GM18511 (cell line): Measurements from ENCODE around the gene ISG20.

Experiments
- ATAC-seq: cut with Tn5 transposase; IDR thresholded peaks from one replicate; pipeline ENCODE4 v1.9.1; 2021; ENCODE audit warnings: mild to moderate bottlenecking, moderate library complexity; ENCODE audit not compliant: unreplicated experiment

ISG20 gene

DNA sequence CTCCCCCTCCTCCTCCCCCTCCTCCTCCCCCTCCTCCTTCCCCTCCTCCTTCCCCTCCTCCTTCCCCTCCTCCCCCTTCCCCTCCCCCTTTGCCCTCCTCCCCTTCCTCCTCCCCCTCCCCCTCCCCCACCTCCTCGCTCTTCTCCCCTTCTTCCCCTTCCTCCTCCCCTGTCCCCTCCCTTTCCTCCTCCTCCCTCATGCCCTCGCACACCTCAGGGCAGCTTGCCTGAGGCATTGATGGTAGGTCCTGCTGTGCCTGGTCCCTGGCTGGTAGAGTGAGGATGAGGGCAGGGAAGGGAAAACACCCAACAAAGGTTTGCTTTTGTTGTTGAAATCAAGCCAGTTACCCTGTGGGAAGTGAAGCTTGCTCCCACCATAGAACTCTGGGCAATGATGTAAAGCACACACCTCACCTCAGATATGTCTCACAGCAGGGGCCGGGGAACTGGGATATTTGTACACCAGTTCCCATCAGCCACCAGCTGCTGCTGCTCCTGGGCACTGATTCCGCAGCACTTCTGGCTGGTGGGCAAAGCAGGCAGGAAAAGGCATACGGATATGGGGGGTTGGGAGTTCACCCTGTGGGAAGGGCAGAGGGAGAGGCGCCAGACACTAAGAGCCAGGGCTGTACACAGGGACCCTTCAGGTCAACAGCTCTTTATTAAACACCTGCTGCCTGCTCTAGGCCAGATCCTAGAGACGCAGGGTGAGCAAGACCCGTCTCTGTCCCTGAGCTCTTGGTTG is 13.8 kb downstream of the ISG20 start:
- no peak for ATAC-seq

DNA sequence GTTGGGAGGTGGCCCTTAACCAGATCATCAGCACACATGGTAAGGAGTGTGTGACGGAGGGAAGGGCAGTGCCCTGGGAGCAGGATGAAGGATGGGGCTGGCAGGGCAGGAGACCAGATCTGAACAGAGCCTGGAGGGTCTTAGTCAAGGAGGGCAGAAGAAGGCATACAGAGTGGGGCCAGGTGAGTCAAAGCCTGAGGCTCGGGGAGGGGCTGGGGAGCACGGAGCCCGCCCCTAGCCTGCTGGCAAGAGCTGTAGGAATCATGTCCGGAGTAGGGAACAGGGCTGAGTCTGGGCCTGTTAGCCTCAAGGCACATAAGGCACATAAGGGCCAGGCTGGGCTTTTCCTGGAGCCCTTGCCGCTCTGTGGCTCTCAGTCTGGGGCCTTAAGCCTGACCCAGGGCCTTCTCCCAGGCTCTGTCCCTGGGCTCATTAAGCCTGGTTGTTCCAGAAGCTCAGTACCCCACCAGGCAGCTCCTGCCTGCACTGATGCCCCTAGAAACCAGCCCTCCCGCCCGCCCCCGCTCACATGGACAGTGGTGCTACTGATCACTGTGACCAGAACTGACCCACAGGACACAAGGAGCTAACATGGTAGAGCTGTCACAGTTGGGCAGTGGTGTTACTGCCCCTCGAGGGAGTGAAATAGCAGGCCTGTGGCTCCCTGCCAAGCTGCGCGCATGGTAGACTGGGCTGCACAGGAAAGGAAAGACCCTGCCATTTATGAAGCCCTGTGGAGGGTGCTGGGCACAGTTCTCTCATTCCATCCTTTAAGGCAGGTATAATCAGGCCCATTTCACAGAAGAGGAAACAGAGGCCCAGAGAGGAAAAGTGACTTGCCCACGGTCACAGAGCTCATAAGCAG is 14.6 kb downstream of the ISG20 start:
- ATAC-seq = no peak

DNA sequence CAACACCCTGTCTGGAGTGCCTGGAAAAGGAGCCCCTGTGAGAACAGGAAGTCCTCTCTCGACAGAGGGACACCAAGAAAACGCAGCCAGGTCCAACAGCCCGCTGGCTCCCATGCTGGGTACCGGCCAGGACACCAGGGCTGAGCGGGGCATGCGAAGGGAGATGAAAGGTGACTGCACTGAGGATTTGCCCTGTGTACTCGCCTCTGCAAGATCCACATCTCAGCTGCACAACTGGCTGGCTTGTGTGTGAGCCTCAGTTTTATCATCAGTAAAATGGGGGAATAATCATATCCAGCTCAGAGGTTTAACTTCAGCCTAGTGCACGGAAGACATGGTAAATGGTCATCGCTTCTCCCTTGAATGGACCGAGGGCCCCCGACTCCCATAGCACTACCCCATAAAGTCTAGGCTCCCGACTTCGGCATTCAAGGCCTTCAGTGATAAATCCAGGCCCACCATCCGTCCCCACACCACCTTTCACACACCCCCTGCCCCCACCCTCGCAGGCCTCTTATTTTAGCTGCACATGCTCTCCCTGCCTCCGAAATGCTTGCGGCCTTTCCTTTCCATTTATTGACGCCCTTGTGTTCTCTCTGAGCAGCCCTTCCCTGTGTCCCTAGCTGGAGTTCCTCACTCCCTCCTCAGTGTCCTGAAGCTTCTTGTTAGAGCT is 15.8 kb downstream of the ISG20 start:
- ATAC-seq = no peak

DNA sequence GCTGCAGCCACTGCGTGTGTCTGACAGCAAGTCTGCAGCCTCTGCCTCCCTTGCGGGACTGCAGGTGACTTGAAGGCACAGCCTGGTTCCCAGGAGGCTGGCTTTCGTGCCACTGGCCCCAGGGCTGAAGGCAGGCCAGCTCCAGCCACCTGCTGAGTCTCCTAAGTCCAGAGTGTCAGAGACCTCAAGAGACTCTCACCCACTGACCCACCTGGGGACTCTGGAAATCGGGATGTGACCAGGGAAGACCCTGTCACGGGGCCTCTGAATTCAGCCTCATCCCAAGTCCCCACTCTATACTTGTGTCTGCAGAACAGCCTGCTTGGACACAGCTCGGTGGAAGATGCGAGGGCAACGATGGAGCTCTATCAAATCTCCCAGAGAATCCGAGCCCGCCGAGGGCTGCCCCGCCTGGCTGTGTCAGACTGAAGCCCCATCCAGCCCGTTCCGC is 16.3 kb downstream of the ISG20 start:
- no peak for ATAC-seq

DNA sequence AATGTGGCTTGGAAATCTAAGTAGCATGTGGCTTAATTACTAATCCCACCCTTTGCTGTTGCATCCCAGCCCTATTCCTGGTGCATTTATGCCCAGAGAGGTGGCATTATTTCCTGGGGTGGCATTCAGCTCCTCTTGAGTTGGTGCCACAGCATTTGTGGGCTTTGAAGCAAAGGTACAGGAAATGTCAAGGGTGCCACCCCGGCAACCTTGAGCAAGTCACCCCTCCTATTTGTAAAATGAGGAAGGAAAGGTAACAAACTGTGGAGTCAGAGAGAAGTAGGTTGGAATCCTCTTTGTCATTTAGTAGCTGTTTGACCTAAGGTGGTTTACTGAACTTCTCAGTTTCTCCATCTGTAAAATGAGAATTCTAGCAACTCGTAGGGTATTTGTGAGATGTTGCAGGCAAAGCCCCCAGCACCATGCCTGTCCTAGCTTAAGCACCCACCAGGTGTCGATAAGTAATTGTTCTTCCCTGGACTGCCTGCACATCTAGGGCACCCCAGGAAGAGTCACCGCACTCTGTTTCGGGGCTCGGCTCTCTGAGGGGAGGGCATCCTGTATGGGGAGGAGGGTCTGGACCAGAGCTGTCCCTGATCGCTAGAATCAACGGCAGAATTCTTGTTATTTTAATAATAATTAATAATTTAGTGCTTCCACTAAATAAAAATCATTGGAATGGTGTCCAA is 17.1 kb downstream of the ISG20 start:
- no peak for ATAC-seq

DNA sequence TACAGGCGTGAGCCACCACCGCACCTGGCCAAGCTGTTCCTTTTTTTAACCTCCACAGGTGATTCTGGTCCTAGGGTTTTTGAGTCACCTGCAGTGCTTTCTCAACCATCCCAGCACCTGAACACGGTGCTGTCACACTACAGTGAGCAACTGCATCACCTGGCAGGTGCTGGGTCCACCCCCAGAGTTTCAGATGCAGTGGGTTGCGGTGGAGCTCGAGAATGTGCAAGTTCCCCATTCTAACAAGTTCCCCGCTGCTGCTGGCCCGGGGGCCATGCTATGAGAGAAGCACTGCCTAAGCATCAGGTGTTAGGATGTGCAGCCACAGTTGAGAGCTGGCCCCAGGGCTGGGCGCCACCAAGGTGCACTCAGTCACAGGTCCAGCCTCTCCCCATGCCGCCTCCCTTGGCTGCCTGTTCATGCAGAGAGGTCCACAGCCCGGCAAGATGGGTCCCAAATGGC is 18.0 kb downstream of the ISG20 start:
- ATAC-seq = peak; percentile 96

DNA sequence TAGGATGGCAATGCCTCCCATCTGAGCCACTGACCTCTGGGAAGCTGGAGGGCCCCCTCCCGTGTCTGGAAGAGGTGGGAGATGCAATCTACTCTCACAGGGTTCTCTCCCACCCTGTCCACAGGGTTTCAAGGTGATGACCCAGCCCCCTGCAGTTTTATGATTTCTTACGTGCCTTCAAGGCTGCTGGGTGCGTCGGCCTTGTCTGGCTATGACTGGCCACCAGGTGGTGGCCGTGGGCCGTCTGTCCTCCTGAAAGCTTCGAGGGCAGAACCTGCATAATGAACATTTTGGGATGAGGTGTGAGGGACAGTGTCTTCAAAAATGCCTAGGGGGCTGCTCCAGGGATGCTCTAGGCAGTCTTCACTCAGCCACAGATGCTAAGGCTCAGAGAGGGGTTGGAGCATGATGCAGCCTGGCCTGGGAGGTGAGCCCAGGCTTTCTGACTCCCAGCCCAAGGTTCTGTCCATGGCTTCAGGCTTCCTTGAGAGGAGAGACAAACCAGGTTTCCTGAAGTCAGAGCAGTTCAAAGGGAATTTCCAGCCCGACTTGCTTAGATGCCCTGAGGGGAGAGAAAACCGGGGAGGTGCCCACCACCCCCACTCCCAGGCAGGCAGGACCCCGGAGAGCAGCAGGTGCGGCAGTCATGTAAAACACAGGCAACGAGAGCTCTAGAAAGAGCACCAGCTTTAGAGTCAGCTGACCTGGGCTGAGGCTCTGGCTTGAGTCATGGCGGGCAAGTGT is 18.7 kb downstream of the ISG20 start:
- ATAC-seq = peak; percentile 28

DNA sequence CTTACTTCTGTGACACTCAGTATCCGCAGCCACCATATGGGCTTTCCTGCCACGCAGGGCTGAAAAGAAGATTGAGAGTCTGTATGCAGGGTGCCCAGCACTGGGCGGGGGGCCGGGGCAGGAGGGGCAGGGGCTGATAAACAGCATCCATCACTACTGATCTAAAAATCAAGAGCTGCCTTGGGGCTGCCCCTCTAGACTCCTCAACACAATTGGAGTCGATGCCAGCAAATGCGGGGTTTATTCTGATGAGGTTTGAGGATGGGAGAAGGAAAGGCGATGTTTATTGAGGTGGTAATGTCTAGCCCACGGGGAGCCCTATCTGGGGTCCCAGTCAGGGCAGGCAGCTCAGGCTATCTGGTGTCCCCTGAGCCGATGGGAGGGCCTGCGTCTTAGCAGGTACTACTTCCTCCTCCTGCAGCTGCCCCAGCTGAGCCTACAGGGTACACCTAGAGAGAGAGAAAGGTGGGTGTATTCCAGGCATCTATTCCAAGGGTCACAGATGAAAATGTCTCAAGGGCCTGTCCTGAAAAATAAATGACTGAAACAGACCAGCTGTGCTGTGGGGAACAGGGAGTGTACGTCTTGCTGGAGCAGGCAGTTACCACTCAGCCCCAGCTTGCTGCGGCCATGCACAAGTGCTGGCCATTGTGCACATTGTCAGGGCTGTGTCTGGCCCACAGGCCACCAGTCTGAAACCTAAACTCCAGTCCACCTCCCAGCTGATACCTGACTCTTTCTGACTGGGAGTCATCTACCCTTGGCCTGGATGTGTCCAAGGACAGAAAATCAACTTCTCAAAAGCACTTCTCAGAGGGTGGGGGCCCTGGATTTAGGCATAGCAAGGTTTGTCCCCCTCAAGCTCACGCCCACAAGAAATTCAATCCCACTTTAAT is 19.5 kb downstream of the ISG20 start:
- ATAC-seq = no peak

DNA sequence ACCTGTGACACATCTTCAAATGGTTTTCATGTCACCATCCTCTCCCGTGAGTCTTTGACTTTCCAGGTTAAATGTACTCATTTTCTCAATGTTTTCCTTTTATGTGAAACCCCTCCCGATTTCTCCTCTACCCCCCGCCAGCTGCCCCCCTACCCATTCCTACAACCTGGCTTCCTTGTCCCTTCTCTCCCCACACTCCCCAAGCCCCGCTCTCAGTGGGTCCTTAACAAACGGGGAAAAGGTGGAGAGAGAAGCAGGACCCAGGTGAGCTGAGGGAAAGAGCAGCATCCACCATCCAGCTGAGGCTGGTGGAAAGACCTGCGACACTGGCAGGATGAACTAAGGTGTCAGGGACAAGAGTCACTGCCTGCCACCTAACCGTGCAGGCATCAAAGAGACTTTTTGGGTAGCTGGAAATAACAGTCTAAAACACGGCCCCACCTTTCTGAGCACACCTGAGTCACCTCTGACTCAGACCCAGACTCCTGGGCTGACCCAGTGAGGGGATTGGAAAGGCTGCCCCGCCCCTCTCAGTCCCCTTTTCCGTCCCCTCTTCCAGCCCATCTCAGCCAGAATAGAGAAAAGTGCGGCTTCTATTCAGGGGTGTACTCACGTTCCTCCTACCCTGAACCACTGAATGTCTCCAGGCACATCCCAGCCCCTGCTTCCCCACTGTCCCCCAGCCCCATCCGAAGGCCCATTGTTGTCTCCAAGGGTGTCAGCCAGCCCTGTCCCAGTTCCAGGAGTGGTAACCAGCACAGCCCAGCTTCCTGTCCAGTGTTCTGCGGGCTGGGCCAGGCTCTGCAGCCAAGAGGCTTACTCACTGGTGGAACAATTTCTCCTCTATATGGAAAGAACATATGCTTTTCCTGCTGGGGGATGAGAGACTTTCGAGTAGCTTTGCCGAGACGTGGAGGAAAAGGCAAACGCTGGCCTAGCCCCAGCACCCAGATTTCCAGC is 20.4 kb downstream of the ISG20 start:
- no peak for ATAC-seq

DNA sequence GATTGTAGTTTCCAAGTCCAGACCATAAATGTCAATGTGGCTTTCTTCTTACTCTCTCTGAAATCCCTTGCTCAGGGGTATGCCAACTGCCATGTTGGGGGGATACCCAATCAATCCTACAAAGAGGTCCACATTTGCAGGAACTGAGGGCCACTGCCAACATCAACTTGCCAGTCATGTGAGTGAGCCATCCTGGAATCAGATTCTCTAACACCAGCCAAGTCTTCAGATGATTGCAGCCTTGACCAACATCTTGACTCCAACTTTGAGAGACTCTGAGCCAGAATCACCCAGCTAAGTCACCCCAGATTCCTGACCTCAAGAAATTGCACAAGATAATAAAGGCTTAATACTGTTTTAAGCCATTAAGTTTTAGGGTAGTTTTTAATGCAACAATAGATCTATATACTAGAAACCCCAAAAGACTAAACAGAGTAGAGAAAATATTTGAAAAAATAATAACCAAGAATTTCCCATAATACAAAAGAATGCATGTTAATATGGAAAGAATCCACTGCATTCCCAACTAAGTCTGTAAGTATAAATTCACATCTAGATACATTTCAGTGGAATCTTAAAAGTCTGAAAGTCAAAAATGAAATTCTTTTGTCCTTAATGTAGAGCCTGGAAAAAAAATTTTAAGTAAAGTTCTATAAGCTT is 22.4 kb downstream of the ISG20 start:
- no peak for ATAC-seq

DNA sequence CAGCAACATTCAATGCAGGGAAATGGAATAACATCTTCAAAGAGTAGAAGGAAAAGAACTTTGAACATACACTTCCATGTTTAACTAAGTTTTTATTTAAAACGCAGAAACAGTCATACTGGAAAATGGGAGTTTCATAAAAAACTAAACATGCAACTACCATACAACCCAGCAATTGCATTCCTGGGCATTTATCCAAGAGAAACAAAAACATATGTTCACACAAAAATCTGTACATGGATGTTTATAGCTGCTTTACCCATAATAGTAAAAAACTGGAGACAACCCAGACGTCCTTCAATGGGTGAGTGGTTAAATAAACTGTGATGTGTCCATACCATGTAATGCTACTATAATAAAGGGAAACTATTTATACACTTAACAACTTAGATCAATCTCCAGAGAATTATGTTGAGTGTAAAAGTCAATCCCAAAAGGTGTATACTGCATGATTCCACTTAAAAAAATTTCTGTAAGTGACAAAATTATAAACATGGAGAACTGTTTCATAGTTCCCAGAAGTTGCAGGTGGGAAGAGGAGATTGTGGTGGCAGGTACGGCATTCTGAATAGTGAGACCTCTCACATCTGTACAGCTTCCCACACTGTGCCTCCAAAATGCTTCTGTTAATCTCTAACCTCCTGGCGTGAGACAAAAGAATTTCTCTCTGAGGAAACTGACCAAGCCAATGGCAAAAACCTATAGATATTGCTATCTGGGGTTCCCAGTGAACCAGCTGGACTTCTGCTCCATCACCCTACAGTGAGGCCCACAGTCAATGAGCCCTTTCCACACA is 23.1 kb downstream of the ISG20 start:
- no peak for ATAC-seq

DNA sequence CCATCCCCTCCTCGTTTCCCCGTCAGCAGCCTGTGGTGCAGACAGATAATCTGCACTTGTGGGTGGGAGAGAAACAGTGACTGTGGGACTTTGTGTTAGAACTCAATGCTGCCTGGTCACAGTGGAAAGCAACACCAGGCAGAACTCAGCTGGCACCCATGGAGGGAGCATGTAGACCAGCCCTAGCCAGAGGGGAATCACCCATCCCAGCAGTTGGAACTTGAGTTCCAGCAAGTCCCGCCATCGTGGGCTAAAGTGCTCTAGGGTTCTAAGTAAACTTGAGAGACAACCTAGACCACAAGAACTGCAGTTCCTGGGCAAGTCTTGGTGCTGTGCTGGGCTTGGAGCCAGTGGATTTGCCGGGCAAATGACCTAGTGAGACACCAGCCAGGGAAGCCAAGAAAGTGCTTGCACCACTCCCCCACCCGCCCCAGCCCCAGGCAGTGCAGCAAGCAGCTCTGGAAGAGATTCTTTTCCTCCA is 24.4 kb downstream of the ISG20 start:
- ATAC-seq = no peak

DNA sequence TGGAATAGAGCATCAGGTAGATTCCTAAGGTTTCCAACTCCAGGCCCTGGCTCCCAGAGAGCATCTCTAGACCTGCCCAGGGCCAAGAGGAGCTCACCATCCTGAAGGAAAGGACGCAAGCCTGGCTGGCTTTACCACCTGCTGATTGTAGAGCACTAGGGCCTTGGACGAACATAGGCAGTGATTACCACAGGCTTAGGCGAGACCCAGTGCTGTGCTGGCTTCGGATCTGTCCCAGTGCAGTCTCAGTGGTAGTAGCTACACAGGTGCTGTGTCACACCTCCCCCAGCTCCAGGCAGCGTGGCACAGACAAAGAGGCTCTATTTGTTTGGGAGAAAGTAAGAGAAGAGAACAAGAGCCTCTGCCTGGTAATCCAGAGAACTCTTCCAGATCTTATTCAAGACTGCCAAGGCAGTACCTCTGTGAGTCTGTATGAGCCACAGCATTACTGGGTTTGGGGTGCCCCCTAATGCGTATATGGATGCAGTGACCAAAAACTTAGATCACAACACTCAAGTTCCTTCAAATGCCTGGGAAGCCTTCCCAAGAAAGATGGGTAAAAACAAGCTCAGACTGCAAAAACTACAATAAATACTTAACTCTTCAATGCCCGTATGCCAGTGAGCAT is 25.4 kb downstream of the ISG20 start:
- ATAC-seq = no peak

DNA sequence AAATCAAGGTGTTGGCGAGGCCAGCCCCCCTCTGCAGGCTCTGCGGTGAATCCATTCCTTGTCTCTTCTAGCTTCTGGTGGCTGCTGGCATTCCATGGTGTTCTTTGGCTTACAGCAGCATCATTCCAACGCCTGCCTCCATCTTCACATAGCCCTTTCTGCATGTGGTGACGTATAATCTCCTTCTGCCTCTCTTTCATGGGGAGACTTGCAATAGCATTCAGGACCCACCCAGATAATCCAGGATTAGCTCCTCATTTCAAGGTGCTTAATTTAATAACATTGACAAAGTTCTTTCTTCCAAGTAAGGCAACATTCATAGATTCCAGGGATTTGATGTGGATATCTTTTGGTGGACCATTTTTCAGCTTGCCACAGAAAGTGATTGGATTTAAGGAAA is 35.8 kb downstream of the ISG20 start:
- no peak for ATAC-seq

DNA sequence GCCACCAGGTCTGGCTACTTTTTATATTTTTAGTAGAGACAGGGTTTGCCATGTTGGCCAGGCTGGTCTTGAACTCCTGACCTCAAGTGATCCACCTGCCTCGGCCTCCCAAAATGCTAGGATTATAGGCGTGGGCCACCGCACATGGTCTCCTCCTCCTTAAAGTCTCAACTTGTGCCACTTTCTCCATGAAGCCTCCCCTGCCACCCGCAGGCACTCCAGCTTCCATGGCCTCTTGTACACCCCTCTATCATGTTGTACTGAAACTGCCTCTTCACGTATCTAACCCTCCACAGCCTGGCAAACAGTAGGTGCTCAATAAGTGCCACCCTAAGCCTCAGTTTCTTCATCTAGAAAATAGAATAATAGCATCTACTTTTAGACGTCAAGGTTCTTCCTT is 39.9 kb downstream of the ISG20 start:
- no peak for ATAC-seq
